ENCODE results near the gene RBAK.
"Not testable (repeated sequence)": the region's sequence is repeated elsewhere in the genome, so short reads cannot be mapped to it uniquely, and the experiment has no call there.

DNA sequence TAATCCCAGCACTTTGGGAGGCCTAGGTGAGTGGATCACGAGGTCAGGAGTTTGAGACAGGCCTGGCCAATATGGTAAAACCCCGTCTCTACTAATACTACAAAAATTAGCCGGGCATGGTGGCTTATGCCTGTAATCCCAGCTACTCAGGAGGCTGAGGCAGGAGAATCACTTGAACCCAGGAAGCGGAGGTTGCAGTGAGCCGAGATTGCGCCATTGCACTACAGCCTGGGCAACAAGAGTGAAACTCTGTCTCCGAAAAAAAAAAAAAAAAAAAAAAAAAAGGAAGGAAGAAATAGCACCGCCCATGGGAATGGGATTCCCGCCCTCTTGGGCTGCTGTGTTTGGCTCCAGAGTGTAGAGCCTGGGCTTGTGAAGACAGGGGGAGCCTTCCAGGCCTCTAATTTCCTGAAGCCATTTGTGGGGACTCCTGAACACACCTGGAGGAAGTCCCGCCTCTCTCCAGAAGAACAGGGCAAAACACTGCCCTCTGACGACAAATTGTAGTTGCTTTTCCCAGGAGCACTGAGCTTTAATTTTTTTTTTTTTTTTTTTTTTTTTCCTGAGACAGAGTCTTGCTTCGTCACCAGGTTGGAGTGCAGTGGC is 42.7 kb downstream of the RBAK start:
- not testable (repeated sequence) for TF ChIP-seq POLR2A (IDR thresholded peaks at IDR 0.05)
- TF ChIP-seq, protein P1, sequence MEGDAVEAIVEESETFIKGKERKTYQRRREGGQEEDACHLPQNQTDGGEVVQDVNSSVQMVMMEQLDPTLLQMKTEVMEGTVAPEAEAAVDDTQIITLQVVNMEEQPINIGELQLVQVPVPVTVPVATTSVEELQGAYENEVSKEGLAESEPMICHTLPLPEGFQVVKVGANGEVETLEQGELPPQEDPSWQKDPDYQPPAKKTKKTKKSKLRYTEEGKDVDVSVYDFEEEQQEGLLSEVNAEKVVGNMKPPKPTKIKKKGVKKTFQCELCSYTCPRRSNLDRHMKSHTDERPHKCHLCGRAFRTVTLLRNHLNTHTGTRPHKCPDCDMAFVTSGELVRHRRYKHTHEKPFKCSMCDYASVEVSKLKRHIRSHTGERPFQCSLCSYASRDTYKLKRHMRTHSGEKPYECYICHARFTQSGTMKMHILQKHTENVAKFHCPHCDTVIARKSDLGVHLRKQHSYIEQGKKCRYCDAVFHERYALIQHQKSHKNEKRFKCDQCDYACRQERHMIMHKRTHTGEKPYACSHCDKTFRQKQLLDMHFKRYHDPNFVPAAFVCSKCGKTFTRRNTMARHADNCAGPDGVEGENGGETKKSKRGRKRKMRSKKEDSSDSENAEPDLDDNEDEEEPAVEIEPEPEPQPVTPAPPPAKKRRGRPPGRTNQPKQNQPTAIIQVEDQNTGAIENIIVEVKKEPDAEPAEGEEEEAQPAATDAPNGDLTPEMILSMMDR (IDR thresholded peaks at IDR 0.05) = not testable (repeated sequence)
